ENCODE measurements around the gene TBC1D21. TPM values are rescaled to one million over a fixed set of nuclear protein-coding genes. Genes with fewer than 3 reads are reported as not detected.

Gene TBC1D21
- total and polyA plus RNA-seq, 2 of the 4 experiments (the other 2 are of a cell fraction): not detected

DNA sequence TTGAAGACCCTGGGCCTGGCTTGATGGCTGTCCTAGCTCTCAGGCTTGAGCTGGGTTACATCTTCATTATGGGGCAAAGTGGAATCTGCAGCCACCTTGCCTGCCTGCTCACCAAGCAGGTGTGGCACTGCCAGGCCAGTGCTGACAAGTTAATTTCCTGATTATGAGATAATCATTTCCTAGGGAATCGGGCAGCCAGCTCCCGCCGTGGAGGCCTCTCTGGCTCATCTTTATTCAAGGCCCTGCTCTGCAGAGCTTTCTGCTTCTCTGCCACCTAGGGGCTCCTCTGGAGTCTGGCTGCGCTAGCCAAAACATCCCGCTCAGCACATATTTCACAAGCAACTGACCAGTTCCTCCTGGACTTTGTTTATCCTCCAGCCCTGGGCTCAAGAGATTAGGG, 62.8 kb downstream of the TBC1D21 start (continued):
- no peak for TF ChIP-seq POLR2A (IDR thresholded peaks at IDR 0.05; ENCODE audit: low read depth, low read length)

DNA sequence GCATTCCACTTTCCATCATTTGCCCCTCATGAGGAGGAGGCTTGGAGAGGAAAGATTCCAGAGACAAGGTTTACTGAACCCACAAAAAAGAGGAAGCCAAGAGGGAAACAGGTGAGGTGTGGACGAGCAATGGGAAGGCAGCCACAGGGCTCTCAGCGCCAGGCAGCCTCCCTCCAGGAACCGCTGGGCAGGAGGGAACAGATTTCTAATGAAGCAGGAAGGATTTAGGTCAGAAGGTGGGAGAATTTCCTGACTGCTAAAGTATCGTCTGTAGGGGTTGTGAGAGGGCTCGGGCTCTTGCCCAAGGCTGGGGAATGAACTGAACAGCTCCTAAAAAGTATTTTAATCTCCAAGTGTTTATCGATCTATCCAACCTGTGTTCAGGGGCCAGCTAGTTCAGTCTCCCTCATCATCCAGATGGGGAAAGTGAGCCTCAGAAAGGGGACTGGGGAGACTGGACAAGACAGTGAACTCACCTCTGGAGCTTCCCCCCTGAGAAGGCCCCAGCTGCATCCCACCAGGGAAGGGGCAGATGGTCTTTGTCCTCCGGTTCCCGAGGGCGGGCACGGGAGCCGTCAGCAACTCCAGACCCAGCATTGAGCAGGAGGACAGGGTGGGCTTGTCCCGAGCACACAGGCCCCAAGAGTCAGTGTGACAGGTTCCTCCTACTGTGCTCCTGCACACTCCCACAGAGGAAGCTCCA, 63.4 kb downstream of the TBC1D21 start:
- Histone ChIP-seq H3K27me3 (ENCODE audit: control insufficient read depth, insufficient read depth, low read length) (no peaks in the 10 kb centered on the region), H2AK9ac (replicated peaks; ENCODE audit: low read depth, low read length, poor library complexity) (peak overlapping the region; percentile 51), H2AFZ (replicated peaks; ENCODE audit: low read length, poor library complexity) (no peak overlapping the region), H3K36me3 (ENCODE audit: control insufficient read depth, insufficient read depth, low read length) (peaks cover 12% of the 10 kb centered on the region), H2BK15ac (ENCODE audit: low read depth, low read length) (no peak overlapping the region), H3K56ac (ENCODE audit: extremely low read depth, insufficient read depth, low read length) (peak overlapping the region; percentile 16; the same call in 1 of the 2 replicates), H3K18ac (ENCODE audit: low read depth, low read length) (0 out of 2 replicates have a peak overlapping the region, but pooled peaks have one; percentile 10), H4K5ac (ENCODE audit: low read depth, low read length) (peak overlapping the region; percentile 19; the same call in 1 of the 2 replicates), H3K27ac (ENCODE audit: insufficient read depth, low read length) (peak overlapping the region; percentile 83; the same call in 1 of the 2 replicates), H3K79me1 (ENCODE audit: low read depth in 1 of 2, low read length in 2 of 2) (peaks cover 65 to 100% of the 10 kb centered on the region in 2 experiments), H3K9ac (ENCODE audit: low read depth, low read length) (peak overlapping the region; percentile 16; the same call in 1 of the 2 replicates), H3K4me1 (ENCODE audit: control insufficient read depth, insufficient read depth, low read length) (peaks cover 58% of the 10 kb centered on the region), H3K4ac (ENCODE audit: low read depth, low read length) (peak overlapping the region; percentile 68), H4K8ac (ENCODE audit: low read depth in 2 of 2, low read length in 2 of 2) (peak overlapping the region in 1 of 2 experiments; percentile 32; a peak in 1 of 4 replicates), H3K9me1 (ENCODE audit: insufficient read depth, low read length) (peaks cover 47% of the 10 kb centered on the region), H3K4me3 (ENCODE audit: insufficient read depth, low read depth, low read length) (no peak overlapping the region), H3K14ac (replicated peaks; ENCODE audit: low read depth, low read length) (peak overlapping the region; percentile 30; the same call in 1 of the 2 replicates), H3K4me2 (ENCODE audit: low read depth, low read length) (peak overlapping the region; percentile 58), H2BK5ac (ENCODE audit: low read depth, low read length, poor library complexity, severe bottlenecking) (peak overlapping the region; percentile 70), H2BK120ac (ENCODE audit: low read depth, low read length) (peak overlapping the region; percentile 70), H4K91ac (ENCODE audit: insufficient read depth, low read depth, low read length) (no peak overlapping the region; the same call in 1 of the 2 replicates), H3K9me3 (ENCODE audit: control insufficient read depth, insufficient read depth, low read length) (no peaks in the 10 kb centered on the region), H4K20me1 (ENCODE audit: insufficient read depth, low read length) (peaks cover 47% of the 10 kb centered on the region), H3K23ac (ENCODE audit: low read depth, low read length) (peak overlapping the region; percentile 53), H2BK20ac (ENCODE audit: low read depth, low read length) (peak overlapping the region; percentile 58; the same call in 1 of the 2 replicates), H2AK5ac (ENCODE audit: low read depth, low read length) (peak overlapping the region; percentile 83)
- in situ Hi-C loops (cut with MboI; ENCODE audit: low sequenced_read_pairs): no loop called here
- POLR2A ChIA-PET (ENCODE audit: unreplicated experiment): no interaction called here
- DNase-seq (no peak), ATAC-seq (ENCODE audit: low read depth) (peak; percentile 1; the same call in 1 of the 2 replicates)
- intact Hi-C loops (cut with micrococcal nuclease): loop anchor here (2.0 kb wide), 1 partner anchor 62 kb away; no protein-coding TSS in a partner anchor
- dilution Hi-C loops (cut with HindIII; ENCODE audit: low sequenced_read_pairs, unreplicated experiment): no loop called here
- 40% methylated on average over 1 of the region's 12 CpGs; no CpG with 5 or more reads in 1 of the 2 experiments for WGBS, 2 experiments (ENCODE audit: extremely low coverage in 2 of 2, insufficient read length in 1 of 2)
- CTCF ChIA-PET: interaction anchor here (1.0 to 1.5 kb wide), 3 partner anchors 9 to 28 kb away, joined by 3 to 6 read pairs (median 3); no protein-coding TSS in a partner anchor
- BruUV-seq (replicated peaks): no TSS peak
- no peak for TF ChIP-seq RFX5 (IDR thresholded peaks at IDR 0.05; ENCODE audit: low read depth, low read length)
- TF ChIP-seq CEBPB (IDR thresholded peaks at IDR 0.05; ENCODE audit: low read depth, low read length): no peak
- TF ChIP-seq POLR2A (IDR thresholded peaks at IDR 0.05; ENCODE audit: low read depth, low read length): no peak
- TF ChIP-seq CHD1 (IDR thresholded peaks at IDR 0.05; ENCODE audit: low read depth, low read length): no peak
- no peak for TF ChIP-seq BHLHE40 (IDR thresholded peaks at IDR 0.05; ENCODE audit: low read depth, low read length)
- TF ChIP-seq, protein P1, sequence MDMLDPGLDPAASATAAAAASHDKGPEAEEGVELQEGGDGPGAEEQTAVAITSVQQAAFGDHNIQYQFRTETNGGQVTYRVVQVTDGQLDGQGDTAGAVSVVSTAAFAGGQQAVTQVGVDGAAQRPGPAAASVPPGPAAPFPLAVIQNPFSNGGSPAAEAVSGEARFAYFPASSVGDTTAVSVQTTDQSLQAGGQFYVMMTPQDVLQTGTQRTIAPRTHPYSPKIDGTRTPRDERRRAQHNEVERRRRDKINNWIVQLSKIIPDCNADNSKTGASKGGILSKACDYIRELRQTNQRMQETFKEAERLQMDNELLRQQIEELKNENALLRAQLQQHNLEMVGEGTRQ (IDR thresholded peaks at IDR 0.05; ENCODE audit: low read depth, low read length): no peak
- no peak for TF ChIP-seq RAD21 (IDR thresholded peaks at IDR 0.05; ENCODE audit: low read length)
- no peak for TF ChIP-seq NFE2L2 (IDR thresholded peaks at IDR 0.05; ENCODE audit: low read depth, low read length)
- TF ChIP-seq MXI1 (IDR thresholded peaks at IDR 0.05; ENCODE audit: borderline replicate concordance, low read depth, low read length): no peak
- TF ChIP-seq MAFK (IDR thresholded peaks at IDR 0.05; ENCODE audit: low read depth, low read length): no peak
- TF ChIP-seq RCOR1 (IDR thresholded peaks at IDR 0.05; ENCODE audit: insufficient replicate concordance, low read length): no peak
- no peak for TF ChIP-seq MAZ (IDR thresholded peaks at IDR 0.05; ENCODE audit: borderline replicate concordance, low read depth, low read length)
- TF ChIP-seq, protein P2, sequence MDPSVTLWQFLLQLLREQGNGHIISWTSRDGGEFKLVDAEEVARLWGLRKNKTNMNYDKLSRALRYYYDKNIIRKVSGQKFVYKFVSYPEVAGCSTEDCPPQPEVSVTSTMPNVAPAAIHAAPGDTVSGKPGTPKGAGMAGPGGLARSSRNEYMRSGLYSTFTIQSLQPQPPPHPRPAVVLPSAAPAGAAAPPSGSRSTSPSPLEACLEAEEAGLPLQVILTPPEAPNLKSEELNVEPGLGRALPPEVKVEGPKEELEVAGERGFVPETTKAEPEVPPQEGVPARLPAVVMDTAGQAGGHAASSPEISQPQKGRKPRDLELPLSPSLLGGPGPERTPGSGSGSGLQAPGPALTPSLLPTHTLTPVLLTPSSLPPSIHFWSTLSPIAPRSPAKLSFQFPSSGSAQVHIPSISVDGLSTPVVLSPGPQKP (IDR thresholded peaks at IDR 0.05; ENCODE audit: borderline replicate concordance, low read depth, low read length): no peak

Measured in IMR-90 (cell line).